ENCODE results near the gene HMCES. TPM values are rescaled to one million over a fixed set of nuclear protein-coding genes. Genes with fewer than 3 reads are reported as not detected.

Gene HMCES
- total and polyA plus RNA-seq, 2 of the 13 experiments (the other 11 are each of a cell fraction or from before 2014, with no cell fraction given): 16.1 to 37.5 TPM

DNA sequence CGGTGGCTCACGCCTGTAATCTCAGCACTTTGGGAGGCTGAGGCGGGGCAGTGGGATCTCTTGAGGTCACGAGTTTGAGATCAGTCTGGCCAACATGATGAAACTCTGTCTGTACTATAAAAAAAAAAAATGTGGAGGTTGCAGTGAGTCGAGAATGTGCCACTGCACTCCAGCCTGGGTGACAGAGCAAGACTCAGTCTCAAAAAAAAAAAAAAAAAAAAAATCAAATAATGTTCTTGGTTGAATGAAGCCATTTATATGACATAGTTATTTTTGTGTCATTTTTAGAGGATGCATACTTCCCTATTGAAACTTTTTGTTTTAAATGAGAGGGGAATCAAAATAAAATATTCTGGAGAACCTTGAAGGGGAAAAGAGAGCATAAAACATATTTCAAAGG, 3.1 kb downstream of the HMCES start:
- Histone ChIP-seq H3K27ac (ENCODE audit: extremely low read length, insufficient read depth, low read length) (peak overlapping the region; percentile 10), H2AFZ (ENCODE audit: low read length) (no peak overlapping the region), H4K20me1 (ENCODE audit: insufficient read depth, low read length) (no peaks in the 10 kb centered on the region), H3K4me3 (replicated peaks in 1 of 3; ENCODE audit: insufficient read depth in 1 of 3, low read depth in 2 of 3, low read length in 3 of 3) (no peak overlapping the region), H3K4me2 (ENCODE audit: low read depth, low read length) (no peak overlapping the region), H3K79me2 (ENCODE audit: insufficient read depth, low read length) (peaks cover 15% of the 10 kb centered on the region), H3K4me1 (ENCODE audit: insufficient read depth, low read length) (peaks cover 51% of the 10 kb centered on the region), H3K9me3 (ENCODE audit: low read length) (no peaks in the 10 kb centered on the region), H3K27me3 (ENCODE audit: control insufficient read depth in 1 of 2, insufficient read depth in 2 of 2, low read length in 2 of 2) (no peaks in the 10 kb centered on the region; a peak in 1 of 5 replicates), H3K9ac (ENCODE audit: insufficient read depth, low read depth, low read length) (no peak overlapping the region), H3K36me3 (replicated peaks in 1 of 2; ENCODE audit: control insufficient read depth in 1 of 2, insufficient read depth in 2 of 2, low read length in 2 of 2) (peaks cover 3 to 15% of the 10 kb centered on the region in 2 experiments; a peak in 3 of 5 replicates)
- ATAC-seq (no peak), FAIRE-seq (no peak), DNase-seq (ENCODE audit: low spot score) (no peak)
- ChIA-PET POLR2A (no interaction called here), CTCF (ENCODE audit: low intra/inter-chr PET ratio, low total read pairs) (no interaction called here)
- in situ Hi-C loops (cut with HindIII; ENCODE audit: extremely low pct_ligation_motif_present, low pct_unique_long_range_greater_than_20kb) (no loop called here), intact Hi-C loops (cut with micrococcal nuclease; ENCODE audit: unreplicated experiment) (loop anchor here (5.0 kb wide), 1 partner anchor 146 kb away; the partner anchor contains the start of gene EFCAB12)
- TF ChIP-seq NFYC (CRISPR knock-in tag; IDR thresholded peaks at IDR 0.05) (no peak), FOXJ3 (CRISPR knock-in tag; IDR thresholded peaks at IDR 0.05; ENCODE audit: borderline replicate concordance) (no peak), XRCC5 (optimal IDR thresholded peaks at IDR 0.05; ENCODE audit: low read length) (no peak), DNMT3B (CRISPR knock-in tag; conservative IDR thresholded peaks at IDR 0.05) (no peak), ZNF382 (CRISPR knock-in tag; IDR thresholded peaks at IDR 0.05; ENCODE audit: borderline replicate concordance) (no peak), SSRP1 (CRISPR knock-in tag; IDR thresholded peaks at IDR 0.05) (no peak), ZNF530 (CRISPR knock-in tag; IDR thresholded peaks at IDR 0.05; ENCODE audit: low read depth) (no peak), ZNF775 (CRISPR knock-in tag; IDR thresholded peaks at IDR 0.05; ENCODE audit: borderline replicate concordance) (no peak), ZNF816 (CRISPR knock-in tag; IDR thresholded peaks at IDR 0.05; ENCODE audit: borderline replicate concordance) (no peak), FOXK1 (CRISPR knock-in tag; IDR thresholded peaks at IDR 0.05; ENCODE audit: borderline replicate concordance, low read depth) (no peak), ZNF552 (CRISPR knock-in tag; IDR thresholded peaks at IDR 0.05; ENCODE audit: borderline replicate concordance) (no peak)
- TF ChIP-seq, protein P1, sequence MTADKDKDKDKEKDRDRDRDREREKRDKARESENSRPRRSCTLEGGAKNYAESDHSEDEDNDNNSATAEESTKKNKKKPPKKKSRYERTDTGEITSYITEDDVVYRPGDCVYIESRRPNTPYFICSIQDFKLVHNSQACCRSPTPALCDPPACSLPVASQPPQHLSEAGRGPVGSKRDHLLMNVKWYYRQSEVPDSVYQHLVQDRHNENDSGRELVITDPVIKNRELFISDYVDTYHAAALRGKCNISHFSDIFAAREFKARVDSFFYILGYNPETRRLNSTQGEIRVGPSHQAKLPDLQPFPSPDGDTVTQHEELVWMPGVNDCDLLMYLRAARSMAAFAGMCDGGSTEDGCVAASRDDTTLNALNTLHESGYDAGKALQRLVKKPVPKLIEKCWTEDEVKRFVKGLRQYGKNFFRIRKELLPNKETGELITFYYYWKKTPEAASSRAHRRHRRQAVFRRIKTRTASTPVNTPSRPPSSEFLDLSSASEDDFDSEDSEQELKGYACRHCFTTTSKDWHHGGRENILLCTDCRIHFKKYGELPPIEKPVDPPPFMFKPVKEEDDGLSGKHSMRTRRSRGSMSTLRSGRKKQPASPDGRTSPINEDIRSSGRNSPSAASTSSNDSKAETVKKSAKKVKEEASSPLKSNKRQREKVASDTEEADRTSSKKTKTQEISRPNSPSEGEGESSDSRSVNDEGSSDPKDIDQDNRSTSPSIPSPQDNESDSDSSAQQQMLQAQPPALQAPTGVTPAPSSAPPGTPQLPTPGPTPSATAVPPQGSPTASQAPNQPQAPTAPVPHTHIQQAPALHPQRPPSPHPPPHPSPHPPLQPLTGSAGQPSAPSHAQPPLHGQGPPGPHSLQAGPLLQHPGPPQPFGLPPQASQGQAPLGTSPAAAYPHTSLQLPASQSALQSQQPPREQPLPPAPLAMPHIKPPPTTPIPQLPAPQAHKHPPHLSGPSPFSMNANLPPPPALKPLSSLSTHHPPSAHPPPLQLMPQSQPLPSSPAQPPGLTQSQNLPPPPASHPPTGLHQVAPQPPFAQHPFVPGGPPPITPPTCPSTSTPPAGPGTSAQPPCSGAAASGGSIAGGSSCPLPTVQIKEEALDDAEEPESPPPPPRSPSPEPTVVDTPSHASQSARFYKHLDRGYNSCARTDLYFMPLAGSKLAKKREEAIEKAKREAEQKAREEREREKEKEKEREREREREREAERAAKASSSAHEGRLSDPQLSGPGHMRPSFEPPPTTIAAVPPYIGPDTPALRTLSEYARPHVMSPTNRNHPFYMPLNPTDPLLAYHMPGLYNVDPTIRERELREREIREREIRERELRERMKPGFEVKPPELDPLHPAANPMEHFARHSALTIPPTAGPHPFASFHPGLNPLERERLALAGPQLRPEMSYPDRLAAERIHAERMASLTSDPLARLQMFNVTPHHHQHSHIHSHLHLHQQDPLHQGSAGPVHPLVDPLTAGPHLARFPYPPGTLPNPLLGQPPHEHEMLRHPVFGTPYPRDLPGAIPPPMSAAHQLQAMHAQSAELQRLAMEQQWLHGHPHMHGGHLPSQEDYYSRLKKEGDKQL (CRISPR knock-in tag; IDR thresholded peaks at IDR 0.05; ENCODE audit: low read depth): no peak
- TF ChIP-seq, protein P2, sequence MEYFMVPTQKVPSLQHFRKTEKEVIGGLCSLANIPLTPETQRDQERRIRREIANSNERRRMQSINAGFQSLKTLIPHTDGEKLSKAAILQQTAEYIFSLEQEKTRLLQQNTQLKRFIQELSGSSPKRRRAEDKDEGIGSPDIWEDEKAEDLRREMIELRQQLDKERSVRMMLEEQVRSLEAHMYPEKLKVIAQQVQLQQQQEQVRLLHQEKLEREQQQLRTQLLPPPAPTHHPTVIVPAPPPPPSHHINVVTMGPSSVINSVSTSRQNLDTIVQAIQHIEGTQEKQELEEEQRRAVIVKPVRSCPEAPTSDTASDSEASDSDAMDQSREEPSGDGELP (IDR thresholded peaks at IDR 0.05; ENCODE audit: borderline replicate concordance, low read depth): no peak
- TF ChIP-seq, protein P3, sequence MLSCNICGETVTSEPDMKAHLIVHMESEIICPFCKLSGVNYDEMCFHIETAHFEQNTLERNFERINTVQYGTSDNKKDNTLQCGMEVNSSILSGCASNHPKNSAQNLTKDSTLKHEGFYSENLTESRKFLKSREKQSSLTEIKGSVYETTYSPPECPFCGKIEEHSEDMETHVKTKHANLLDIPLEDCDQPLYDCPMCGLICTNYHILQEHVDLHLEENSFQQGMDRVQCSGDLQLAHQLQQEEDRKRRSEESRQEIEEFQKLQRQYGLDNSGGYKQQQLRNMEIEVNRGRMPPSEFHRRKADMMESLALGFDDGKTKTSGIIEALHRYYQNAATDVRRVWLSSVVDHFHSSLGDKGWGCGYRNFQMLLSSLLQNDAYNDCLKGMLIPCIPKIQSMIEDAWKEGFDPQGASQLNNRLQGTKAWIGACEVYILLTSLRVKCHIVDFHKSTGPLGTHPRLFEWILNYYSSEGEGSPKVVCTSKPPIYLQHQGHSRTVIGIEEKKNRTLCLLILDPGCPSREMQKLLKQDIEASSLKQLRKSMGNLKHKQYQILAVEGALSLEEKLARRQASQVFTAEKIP (CRISPR knock-in tag; IDR thresholded peaks at IDR 0.05; ENCODE audit: borderline replicate concordance): no peak
- no TSS peak for BruUV-seq (replicated peaks)
- 91% methylated on average over 5 of the region's 5 CpGs for WGBS (ENCODE audit: low lambda C conversion rate)
